ENCODE measurements around the gene TUBB.
"Not testable (repeated sequence)": the region's sequence is repeated elsewhere in the genome, so short reads cannot be mapped to it uniquely, and the experiment has no call there.

The TUBB gene

GRCh38 chr6:30717129-30717844 lies 2.9 kb upstream of the TUBB start, which contains the start of gene MDC1:
MDC1 (minus strand) TSS chr6:30717281; CDS start chr6:30715175, 2,106 bp downstream.
- under 1% methylated on average over 48 of the region's 48 CpGs for WGBS
- H2BK15ac ChIP-seq (ENCODE audit: low read depth, poor library complexity, severe bottlenecking), result peak within 1 kb of the TSS; percentile 53

GRCh38 chr6:30717845-30718720 lies 2.1 kb upstream of the TUBB start:
- not testable (repeated sequence) for H2BK12ac ChIP-seq (ENCODE audit: low read length in 2 of 2); H4K91ac ChIP-seq (ENCODE audit: low read length)
- H3K9ac ChIP-seq (ENCODE audit: low read length), result peak overlapping the region; percentile 99

More at GRCh38 chr6:30717129-30717844, 2.9 kb upstream of the TUBB start, which contains the start of gene MDC1:
- Histone ChIP-seq H4K91ac (ENCODE audit: low read length) (peak within 1 kb of the TSS; percentile 81), H4K8ac (ENCODE audit: low read length) (peak within 1 kb of the TSS; percentile 80), H2AK5ac (ENCODE audit: low read length, severe bottlenecking) (peak within 1 kb of the TSS; percentile 17), H2AFZ (ENCODE audit: low read depth, low read length) (peak within 1 kb of the TSS; percentile 11), H3K4me3 (ENCODE audit: insufficient read depth in 1 of 2, low read depth in 1 of 2, low read length in 2 of 2) (peak within 1 kb of the TSS; percentile 64 to 85), H3K4ac (ENCODE audit: low read depth in 1 of 2, low read length in 2 of 2) (peak within 1 kb of the TSS; percentile 41 to 72), H3K9me3 (ENCODE audit: control insufficient read depth, low read length) (no peaks in the 10 kb centered on the region), H2BK120ac (ENCODE audit: low read depth, low read length) (peak within 1 kb of the TSS; percentile 73), H3K27me3 (ENCODE audit: control insufficient read depth in 1 of 2, insufficient read depth in 1 of 2, low read length in 2 of 2) (no peaks in the 10 kb centered on the region), H3K36me3 (ENCODE audit: control insufficient read depth in 1 of 2, insufficient read depth in 2 of 2, low read depth in 1 of 2, low read length in 2 of 2) (peaks cover 21 to 31% of the 10 kb centered on the region in 2 experiments), H3K23ac (ENCODE audit: low read length in 2 of 2) (no peak within 1 kb of the TSS), H3K14ac (ENCODE audit: low read length in 2 of 2) (peak within 1 kb of the TSS in 1 of 2 experiments; percentile 69), H2BK5ac (ENCODE audit: low read depth, low read length, poor library complexity, severe bottlenecking) (peak within 1 kb of the TSS; percentile 39), H3K27ac (ENCODE audit: low read length, poor library complexity, severe bottlenecking) (peak within 1 kb of the TSS; percentile 86), H3K79me1 (replicated peaks; ENCODE audit: low read length, poor library complexity, severe bottlenecking) (peaks cover 20% of the 10 kb centered on the region), H3K9ac (ENCODE audit: low read length) (peak within 1 kb of the TSS; percentile 92), H2BK12ac (ENCODE audit: low read length in 2 of 2) (no peak within 1 kb of the TSS), H3K4me1 (ENCODE audit: control insufficient read depth, insufficient read depth, low read depth, low read length) (peaks cover 4% of the 10 kb centered on the region), H3K18ac (ENCODE audit: low read depth in 1 of 2, low read length in 2 of 2) (peak within 1 kb of the TSS; percentile 41 to 74), H3K4me2 (ENCODE audit: low read length, poor library complexity, severe bottlenecking) (peak within 1 kb of the TSS; percentile 35)
- DNase-seq, result peak; percentile 100

GRCh38 chr6:30719356-30719755 lies 796 bp upstream of the TUBB start:
- no peaks in the 10 kb centered on the region for H3K9me3 ChIP-seq (ENCODE audit: control insufficient read depth, low read length)
- H3K14ac ChIP-seq (ENCODE audit: low read length in 2 of 2), result no peak overlapping the region
- H3K4me3 ChIP-seq (ENCODE audit: insufficient read depth in 1 of 2, low read depth in 1 of 2, low read length in 2 of 2), result peak overlapping the region in 1 of 2 experiments; percentile 93
- DNase-seq, result no peak
- no peaks in the 10 kb centered on the region for H3K27me3 ChIP-seq (ENCODE audit: control insufficient read depth in 1 of 2, insufficient read depth in 1 of 2, low read length in 2 of 2)
- peaks cover 11% of the 10 kb centered on the region for H3K4me1 ChIP-seq (ENCODE audit: control insufficient read depth, insufficient read depth, low read depth, low read length)
- peaks cover 6% of the 10 kb centered on the region for H3K79me1 ChIP-seq (replicated peaks; ENCODE audit: low read length, poor library complexity, severe bottlenecking)
- H3K9ac ChIP-seq (ENCODE audit: low read length), result peak overlapping the region; percentile 99
- no peak overlapping the region for H2AFZ ChIP-seq (ENCODE audit: low read depth, low read length)
- H3K18ac ChIP-seq (ENCODE audit: low read depth in 1 of 2, low read length in 2 of 2), result peak overlapping the region; percentile 61 to 80
- H4K91ac ChIP-seq (ENCODE audit: low read length), result no peak overlapping the region
- H3K4ac ChIP-seq (ENCODE audit: low read depth in 1 of 2, low read length in 2 of 2), result peak overlapping the region; percentile 60 to 79
- peak overlapping the region in 1 of 2 experiments; percentile 66 for H2BK12ac ChIP-seq (ENCODE audit: low read length in 2 of 2)
- peak overlapping the region; percentile 54 for H3K4me2 ChIP-seq (ENCODE audit: low read length, poor library complexity, severe bottlenecking)
- peaks cover 23 to 31% of the 10 kb centered on the region in 2 experiments for H3K36me3 ChIP-seq (ENCODE audit: control insufficient read depth in 1 of 2, insufficient read depth in 2 of 2, low read depth in 1 of 2, low read length in 2 of 2)
- H4K8ac ChIP-seq (ENCODE audit: low read length), result no peak overlapping the region
- peak overlapping the region; percentile 66 for H2BK5ac ChIP-seq (ENCODE audit: low read depth, low read length, poor library complexity, severe bottlenecking)
- WGBS, result 21% methylated on average over 8 of the region's 8 CpGs
- no peak overlapping the region for H2BK15ac ChIP-seq (ENCODE audit: low read depth, poor library complexity, severe bottlenecking)
- H2AK5ac ChIP-seq (ENCODE audit: low read length, severe bottlenecking), result peak overlapping the region; percentile 79
- peak overlapping the region; percentile 96 for H3K27ac ChIP-seq (ENCODE audit: low read length, poor library complexity, severe bottlenecking)
- H2BK120ac ChIP-seq (ENCODE audit: low read depth, low read length), result peak overlapping the region; percentile 6
- no peak overlapping the region for H3K23ac ChIP-seq (ENCODE audit: low read length in 2 of 2)

More at GRCh38 chr6:30717845-30718720, 2.1 kb upstream of the TUBB start:
- H3K18ac ChIP-seq (ENCODE audit: low read depth in 1 of 2, low read length in 2 of 2); H3K9me3 ChIP-seq (ENCODE audit: control insufficient read depth, low read length); H2BK15ac ChIP-seq (ENCODE audit: low read depth, poor library complexity, severe bottlenecking); H3K23ac ChIP-seq (ENCODE audit: low read length in 2 of 2); H3K4ac ChIP-seq (ENCODE audit: low read depth in 1 of 2, low read length in 2 of 2); H4K8ac ChIP-seq (ENCODE audit: low read length); DNase-seq; H3K4me1 ChIP-seq (ENCODE audit: control insufficient read depth, insufficient read depth, low read depth, low read length); H2AFZ ChIP-seq (ENCODE audit: low read depth, low read length); H2BK120ac ChIP-seq (ENCODE audit: low read depth, low read length); H3K27me3 ChIP-seq (ENCODE audit: control insufficient read depth in 1 of 2, insufficient read depth in 1 of 2, low read length in 2 of 2); H3K14ac ChIP-seq (ENCODE audit: low read length in 2 of 2): not testable (repeated sequence)
- peak overlapping the region; percentile 22 for H2AK5ac ChIP-seq (ENCODE audit: low read length, severe bottlenecking)
- peaks cover 16 to 31% of the 10 kb centered on the region in 2 experiments for H3K36me3 ChIP-seq (ENCODE audit: control insufficient read depth in 1 of 2, insufficient read depth in 2 of 2, low read depth in 1 of 2, low read length in 2 of 2)
- H3K79me1 ChIP-seq (replicated peaks; ENCODE audit: low read length, poor library complexity, severe bottlenecking), result peaks cover 12% of the 10 kb centered on the region
- peak overlapping the region; percentile 86 for H3K27ac ChIP-seq (ENCODE audit: low read length, poor library complexity, severe bottlenecking)
- H2BK5ac ChIP-seq (ENCODE audit: low read depth, low read length, poor library complexity, severe bottlenecking), result peak overlapping the region; percentile 39
- peak overlapping the region in 1 of 2 experiments; percentile 77 for H3K4me3 ChIP-seq (ENCODE audit: insufficient read depth in 1 of 2, low read depth in 1 of 2, low read length in 2 of 2)
- WGBS, result 85% methylated on average over 31 of the region's 37 CpGs
- peak overlapping the region; percentile 3 for H3K4me2 ChIP-seq (ENCODE audit: low read length, poor library complexity, severe bottlenecking)

Measured in mesenchymal stem cell (in vitro differentiated cells and primary cell).